Keratinocyte (primary cell): ENCODE measurements around the gene SLC22A12.

ENCODE experiments used
- EZH2 ChIP-seq: IDR thresholded peaks from one replicate; pipeline ENCODE4 v1.6.1; 2012; ENCODE audit warnings: inconsistent platforms, mild to moderate bottlenecking, low read length, moderate library complexity
- TF ChIP-seq, protein P1 (sequence below), 3 experiments: IDR thresholded peaks in 1 of 3; conservative IDR thresholded peaks in 1 of 3; optimal IDR thresholded peaks in 1 of 3; 2 replicates in 2 of 3; 3 replicates in 1 of 3; pipeline versions ENCODE3 to v1.5.1; 2011; ENCODE audit warnings: low read length in 3 of 3, mild to moderate bottlenecking in 3 of 3, moderate library complexity in 2 of 3, control low read depth in 1 of 3, inconsistent platforms in 1 of 3; ENCODE audit not compliant: insufficient read depth in 2 of 3; ENCODE audit errors: extremely low read depth in 1 of 3

DNA sequence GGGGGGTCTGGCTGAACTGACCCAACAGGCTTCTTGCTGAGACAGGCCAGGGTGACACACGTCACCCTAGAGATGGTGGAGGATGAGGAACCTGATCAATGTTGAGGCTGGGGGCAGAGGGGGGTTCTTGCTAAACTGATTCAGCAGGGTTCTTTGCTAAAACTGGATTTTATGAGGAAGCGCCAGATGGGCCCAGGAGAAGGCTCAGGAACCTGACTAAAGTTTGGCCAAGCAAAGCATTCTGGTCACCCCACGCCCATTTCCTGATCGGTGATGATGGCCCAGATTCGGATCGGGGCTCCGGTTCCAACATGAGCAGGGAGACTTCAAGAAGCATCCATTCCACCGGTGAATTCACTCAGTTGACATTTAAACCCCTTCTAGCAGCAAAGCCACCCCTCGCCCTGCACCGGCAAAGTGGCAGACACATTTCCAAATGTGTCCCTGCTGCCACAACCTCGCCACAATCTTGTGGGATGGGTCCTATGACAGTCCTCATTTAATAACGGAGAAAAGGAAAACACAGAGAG, 34.2 kb upstream of the SLC22A12 start:
- TF ChIP-seq, protein P1, sequence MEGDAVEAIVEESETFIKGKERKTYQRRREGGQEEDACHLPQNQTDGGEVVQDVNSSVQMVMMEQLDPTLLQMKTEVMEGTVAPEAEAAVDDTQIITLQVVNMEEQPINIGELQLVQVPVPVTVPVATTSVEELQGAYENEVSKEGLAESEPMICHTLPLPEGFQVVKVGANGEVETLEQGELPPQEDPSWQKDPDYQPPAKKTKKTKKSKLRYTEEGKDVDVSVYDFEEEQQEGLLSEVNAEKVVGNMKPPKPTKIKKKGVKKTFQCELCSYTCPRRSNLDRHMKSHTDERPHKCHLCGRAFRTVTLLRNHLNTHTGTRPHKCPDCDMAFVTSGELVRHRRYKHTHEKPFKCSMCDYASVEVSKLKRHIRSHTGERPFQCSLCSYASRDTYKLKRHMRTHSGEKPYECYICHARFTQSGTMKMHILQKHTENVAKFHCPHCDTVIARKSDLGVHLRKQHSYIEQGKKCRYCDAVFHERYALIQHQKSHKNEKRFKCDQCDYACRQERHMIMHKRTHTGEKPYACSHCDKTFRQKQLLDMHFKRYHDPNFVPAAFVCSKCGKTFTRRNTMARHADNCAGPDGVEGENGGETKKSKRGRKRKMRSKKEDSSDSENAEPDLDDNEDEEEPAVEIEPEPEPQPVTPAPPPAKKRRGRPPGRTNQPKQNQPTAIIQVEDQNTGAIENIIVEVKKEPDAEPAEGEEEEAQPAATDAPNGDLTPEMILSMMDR (optimal IDR thresholded peaks at IDR 0.05 in 1 of 3, IDR thresholded peaks at IDR 0.05 in 1 of 3, conservative IDR thresholded peaks at IDR 0.05 in 1 of 3; ENCODE audit: extremely low read depth in 1 of 3, insufficient read depth in 2 of 3, low read length in 3 of 3) = no peak
- no peak for TF ChIP-seq EZH2
